HG02623 (cell line): ENCODE measurements around the gene KRT16.
"Not testable (repeated sequence)": the region's sequence is repeated elsewhere in the genome, so short reads cannot be mapped to it uniquely, and the experiment has no call there.

Experiments
- ATAC-seq: cut with Tn5 transposase; IDR thresholded peaks from one replicate; pipeline ENCODE4 v1.9.1; 2021; ENCODE audit warnings: moderate library complexity; ENCODE audit not compliant: unreplicated experiment

Gene KRT16

DNA sequence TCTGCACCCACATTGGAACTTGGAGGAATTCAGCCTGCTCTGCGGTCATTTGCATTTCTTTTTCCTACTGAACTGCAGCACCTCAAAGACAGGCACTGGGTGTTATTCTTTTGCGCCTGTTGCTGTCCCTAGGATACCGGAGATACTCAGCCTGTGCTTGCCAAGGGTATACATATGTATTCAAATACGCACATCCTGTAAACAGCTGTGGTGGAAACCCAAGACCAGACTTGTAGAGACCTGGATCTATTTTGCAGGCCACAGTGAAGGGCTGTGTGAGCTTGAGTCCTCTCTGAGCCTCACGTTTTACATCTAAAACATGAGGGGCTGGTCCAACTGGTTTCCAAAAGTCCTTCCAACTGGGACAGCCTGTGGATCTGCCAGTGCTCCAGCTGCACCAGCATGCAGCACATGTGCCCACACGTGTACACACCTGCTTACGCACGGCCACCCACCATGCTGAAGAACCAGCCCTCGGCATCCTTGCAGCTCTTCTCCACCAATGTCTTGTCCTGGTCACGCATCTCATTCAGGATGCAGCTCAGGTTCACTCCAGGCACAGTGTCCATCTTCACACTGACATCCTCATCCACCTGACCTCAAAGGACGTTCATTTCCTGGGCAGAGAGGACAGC, 16.2 kb upstream of the KRT16 start:
- ATAC-seq = not testable (repeated sequence)

DNA sequence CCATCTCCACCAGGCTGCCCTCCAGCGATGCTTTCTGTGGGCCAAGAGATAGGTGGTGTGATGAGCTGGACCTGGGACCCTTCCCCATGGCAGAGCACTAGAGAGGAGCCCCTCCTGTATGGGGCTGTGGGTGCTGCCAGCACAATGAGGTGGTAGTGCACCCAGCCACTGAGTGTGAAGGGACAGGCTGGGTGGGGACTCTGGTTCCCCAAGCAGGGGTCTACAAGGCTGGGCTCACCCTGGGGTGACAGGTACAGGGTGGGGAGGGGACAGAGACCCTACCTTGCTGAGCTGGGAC, 15.5 kb upstream of the KRT16 start:
- not testable (repeated sequence) for ATAC-seq

DNA sequence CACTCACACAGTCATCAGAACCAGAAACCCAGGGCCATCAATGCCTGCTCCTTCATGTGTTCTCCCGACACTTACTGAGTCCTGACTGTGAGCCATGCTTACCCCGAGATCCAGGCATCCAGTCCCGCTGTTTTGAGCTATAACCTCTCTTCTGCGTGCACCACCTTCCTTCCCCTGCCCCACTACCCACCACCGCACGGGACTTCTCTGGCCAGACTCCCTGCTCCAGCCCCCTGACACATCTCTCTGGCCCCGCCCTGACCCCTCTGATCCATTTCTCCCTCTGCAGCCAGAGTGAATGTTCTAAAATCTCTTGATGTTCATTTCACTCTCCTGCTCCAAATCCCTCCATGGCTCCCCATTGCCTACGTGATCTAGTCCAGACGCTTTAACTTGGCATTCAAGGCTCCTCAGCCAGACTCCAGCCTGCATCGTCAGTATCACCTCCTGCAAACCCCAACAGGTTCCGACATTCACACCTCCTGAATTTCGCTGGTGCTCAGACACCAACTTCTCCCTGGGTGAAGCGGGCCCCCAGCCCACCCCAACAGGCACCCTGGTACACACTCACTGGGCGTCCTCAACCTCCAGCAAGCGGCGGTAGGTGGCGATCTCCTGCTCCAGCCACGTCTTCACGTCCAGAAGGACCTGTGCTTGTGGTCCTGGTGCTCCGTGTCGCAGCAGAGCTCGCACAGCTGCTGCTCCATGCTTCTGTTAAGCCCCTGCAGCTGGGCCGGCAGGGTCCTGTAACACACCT, 14.9 kb upstream of the KRT16 start:
- no peak for ATAC-seq

DNA sequence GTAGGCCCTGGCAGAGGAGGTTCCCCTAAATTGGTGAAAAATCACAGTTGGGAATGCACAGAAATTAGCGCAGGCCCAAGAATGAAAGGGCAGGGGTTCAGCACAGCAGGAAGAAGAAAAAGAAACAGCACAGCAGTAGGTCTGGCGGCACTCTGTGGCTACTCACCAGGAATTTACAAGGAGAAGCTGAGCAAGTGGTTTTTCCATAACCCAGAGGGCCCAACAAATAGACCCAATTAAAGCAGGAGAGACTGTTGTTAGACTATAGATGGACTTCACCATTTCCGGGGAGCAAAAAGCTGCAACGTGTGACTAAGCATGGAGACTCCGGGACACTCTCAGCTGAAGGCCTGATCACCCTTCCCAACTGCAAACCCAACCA, 14.3 kb upstream of the KRT16 start:
- ATAC-seq = not testable (repeated sequence)

DNA sequence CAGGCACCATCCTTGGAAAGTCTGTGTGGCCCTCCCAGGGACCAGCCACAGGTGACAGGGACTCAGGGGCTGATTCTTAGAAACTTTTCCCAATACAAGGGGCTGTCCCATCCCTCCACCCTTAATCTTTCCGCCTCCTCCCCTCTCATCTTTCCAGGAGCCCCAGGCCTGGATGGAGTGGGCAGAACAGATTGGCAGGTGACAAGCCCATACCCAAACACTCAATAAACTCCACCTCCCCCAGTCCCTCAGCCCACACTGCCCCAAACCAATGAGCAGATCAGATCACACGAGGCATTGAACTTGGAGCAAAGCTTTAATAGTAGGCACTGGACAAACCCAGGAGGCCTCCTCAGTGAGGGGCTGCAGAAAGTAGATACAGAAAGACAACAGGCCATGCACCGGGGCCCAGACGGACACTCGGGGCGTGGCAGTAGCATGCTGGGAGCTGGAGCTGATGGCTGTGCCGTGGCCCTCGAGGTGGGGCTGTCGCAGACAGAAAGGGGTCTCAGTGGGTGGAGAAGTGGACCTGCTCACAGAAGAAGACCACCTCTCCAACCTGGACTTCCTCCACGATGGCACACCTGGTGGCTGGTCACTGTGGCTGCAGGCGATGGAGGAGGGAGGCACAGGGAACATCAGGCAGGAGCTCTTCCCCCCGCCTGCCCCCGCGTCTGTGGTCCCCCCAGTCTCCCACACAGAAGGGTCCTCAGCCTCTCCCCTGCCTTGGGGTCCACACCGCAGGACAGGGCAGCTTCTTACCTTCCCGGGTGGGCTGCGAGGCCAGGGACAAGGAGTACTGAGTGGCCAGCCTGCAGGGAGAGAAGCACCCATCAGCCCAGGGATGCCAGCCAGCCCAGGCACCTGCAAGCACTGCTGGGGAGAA, 13.7 kb upstream of the KRT16 start:
- not testable (repeated sequence) for ATAC-seq

GRCh38 chr17:41625602-41626001, 13.0 kb upstream of the KRT16 start:
- no peak for ATAC-seq

GRCh38 chr17:41624208-41625101, 11.9 kb upstream of the KRT16 start, which contains the start of gene KRT17:
Gene KRT17 (minus strand): TSS chr17:41624575. CDS start chr17:41624509, 66 bp downstream.
- ATAC-seq = no peak

- ATAC-seq = not testable (repeated sequence)
These were observed 10.8 kb upstream of the KRT16 start for GRCh38 chr17:41623184-41623861.

DNA sequence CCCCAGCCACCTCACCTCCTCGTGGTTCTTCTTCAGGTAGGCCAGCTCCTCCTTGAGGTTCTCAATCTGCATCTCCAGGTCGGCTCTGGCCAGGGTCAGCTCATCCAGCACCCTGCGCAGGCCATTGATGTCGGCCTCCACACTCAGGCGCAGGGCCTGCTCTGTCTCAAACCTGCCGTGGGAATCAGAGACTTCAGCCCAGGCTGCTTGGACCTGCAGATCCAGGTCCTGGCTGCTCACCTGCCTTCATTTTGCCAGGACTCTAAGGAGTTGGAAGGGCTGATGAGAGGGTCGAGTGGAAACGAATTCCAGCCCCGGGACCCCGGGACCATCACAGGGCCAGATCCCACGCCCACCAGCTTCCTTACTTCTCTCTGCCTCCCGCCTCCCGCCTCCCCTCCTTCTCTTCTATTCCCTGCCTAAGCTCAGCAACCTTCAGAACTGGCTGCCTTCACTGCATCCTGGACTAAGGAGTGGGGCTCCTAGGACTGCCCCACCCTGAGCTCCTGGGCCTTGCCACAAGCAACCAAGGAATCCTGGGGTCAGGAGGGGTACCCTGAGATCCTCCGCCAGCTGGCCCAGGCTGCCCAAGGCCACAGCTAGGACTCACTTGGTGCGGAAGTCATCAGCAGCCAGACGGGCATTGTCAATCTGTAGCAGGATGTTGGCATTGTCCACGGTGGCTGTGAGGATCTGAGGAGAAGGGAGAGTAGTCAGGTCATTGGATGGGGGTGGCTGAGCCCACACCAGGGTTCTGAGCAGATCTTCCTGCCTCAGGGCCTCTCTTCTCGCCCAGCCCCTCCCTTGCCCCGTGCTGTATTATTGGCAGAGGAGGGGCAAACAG, 10.0 kb upstream of the KRT16 start:
- ATAC-seq = not testable (repeated sequence)

- ATAC-seq = no peak
These were observed 9.3 kb upstream of the KRT16 start for GRCh38 chr17:41621916-41622315.

DNA sequence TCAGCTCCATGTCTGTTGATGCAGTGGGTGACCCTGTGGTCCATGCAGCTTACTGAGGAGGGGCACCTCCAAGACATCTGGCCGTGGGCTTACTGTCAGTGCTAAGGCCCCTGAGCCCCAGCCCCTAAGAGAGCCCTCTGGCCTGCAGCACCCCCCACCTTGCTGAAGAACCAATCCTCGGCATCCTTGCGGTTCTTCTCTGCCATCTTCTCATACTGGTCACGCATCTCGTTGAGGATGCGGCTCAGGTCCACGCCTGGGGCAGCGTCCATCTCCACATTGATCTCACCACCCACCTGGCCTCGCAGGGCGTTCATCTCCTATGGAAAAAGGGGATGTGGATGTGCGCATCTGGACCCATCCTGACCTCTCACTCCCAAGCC, 8.9 kb upstream of the KRT16 start:
- ATAC-seq = not testable (repeated sequence)

GRCh38 chr17:41620583-41621434, 8.2 kb upstream of the KRT16 start:
- no peak for ATAC-seq

DNA sequence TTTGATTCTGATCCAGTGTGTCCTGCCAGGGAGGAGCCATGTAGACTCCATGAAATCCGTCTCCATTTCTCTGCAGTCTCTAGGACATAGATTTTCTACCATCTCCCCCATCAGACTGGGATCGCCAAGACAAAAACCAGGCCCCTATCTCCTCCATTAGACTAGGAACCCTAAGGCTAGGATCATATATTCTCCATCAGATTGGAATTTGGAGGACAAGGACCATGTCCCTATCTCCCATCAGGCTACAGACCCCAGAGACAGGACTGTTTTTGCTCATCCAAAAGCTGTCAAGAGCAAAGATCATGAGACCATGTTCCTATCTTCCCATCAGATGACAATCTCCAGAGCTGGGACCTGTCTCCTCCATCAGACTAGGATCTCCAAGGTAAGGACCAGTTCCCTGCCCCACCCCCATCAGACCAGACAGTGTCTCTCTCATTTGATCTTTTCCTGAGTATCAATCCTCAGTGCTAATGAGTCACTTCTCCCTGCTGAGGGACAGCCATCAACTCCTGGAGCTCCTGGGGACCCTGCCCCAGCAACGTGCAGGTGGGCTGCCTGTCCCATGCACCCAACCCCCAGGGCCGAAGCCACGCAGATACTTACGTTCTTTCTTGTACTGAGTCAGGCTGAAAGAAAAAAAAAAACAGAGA, 7.5 kb upstream of the KRT16 start:
- not testable (repeated sequence) for ATAC-seq

DNA sequence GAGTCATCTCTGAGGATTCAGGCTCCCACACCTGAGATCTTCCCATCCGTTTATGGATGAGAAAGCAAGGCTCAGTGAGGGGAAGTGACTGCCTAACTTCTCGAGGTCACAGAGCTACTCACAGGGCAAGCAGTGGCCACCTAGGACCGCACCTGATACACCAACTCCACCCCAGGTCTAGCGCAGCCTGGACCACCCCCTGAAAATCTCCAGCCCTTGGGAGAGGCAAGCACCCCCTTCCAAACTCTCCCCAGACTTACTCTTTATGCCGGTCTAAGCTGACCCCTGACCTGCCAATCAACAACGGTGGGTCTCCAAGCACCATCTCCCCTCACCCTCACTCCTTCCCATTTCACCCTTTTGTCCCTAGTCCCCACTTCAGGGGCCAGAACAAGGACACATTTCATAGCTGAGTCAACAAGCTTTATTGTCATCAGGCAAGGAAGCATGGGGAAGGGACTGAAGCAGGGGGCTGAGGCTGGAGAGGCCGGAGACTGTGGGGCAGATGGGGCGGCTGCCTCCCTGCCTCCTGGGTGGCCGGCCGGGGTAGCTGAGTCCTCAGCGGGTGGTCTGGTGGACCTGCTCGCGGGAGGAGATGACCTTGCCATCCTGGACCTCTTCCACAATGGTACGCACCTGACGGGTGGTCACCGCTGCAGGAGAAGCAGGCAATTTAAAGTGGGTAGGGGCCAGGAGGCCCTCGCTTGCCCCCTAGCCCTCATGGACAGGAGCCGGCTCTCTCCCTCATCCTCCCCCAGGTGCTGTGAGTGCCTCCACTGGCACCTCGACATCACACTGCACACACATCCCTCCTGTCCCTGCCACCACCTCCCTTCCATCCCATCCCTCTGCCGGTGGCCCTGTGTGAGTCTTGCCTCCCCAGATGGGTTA, 6.7 kb upstream of the KRT16 start:
- no peak for ATAC-seq

DNA sequence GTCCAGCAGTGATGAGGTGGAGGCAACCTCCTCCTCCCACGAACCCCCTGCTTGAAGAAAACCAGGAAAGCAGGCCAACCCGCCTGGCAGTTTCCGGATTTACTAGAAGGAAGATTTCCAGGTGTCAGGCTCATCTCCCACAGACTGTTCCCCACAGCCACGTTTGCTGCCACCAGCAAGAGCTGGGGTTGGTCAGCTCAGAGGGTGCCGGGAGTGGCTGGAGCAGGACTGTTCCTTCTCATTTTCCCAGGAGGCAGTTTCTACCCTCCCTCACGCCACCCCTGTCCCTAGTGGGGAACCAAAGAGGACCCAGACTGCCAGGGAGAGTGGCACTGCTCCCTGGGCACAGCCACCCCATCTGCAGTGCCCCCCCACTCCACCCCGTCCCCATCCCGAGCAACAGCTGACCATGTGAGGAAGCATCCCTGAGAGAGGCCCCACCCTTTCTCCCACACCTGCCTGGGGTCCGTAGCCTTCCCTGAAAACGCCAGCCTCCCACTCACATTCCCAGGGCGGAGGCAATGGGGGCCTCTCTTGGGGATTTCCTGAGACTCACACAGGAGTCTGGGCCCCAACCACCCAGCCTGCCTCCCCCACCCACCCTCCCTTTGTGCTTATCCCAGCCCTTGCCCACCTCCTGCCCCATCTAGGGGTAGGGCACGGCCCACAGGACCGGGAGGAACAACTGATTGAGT, 5.9 kb upstream of the KRT16 start:
- ATAC-seq = no peak

- ATAC-seq = no peak
These were observed 5.1 kb upstream of the KRT16 start for GRCh38 chr17:41617698-41618097.
